VCaP (cell line): Measurements from ENCODE around the gene CNTNAP5.

Experiments
- H3K27ac ChIP-seq: fragments of 450-650 bp; 2 replicates; pipeline ENCODE4 v1.5.1; 2017
- TF ChIP-seq, protein P1 (sequence below): fragments of 450-650 bp; conservative IDR thresholded peaks from 2 replicates; pipeline ENCODE4 v1.5.1; 2017; ENCODE audit warnings: mild to moderate bottlenecking, moderate library complexity

The CNTNAP5 gene

DNA sequence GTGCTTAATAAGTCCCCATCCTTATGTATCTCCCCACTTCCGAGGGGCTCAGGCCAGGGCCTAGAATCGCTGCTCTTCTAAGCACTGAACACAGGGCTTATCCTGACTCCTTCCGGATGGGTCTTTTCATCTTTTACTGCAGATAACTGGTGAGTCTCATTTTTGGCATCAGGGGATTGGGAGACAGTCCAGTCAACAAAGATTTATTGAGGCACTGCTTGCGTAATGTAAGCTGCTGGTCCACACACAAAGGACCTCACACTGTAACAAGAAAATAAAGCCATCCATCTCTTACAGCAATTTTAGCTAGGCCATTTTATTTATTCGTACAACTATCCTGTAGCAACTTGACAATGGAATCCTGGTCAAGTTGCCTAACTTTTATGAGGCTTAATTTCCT lies 600.5 kb downstream of the CNTNAP5 start:
- no peak overlapping the region for H3K27ac ChIP-seq
- TF ChIP-seq, protein P1, sequence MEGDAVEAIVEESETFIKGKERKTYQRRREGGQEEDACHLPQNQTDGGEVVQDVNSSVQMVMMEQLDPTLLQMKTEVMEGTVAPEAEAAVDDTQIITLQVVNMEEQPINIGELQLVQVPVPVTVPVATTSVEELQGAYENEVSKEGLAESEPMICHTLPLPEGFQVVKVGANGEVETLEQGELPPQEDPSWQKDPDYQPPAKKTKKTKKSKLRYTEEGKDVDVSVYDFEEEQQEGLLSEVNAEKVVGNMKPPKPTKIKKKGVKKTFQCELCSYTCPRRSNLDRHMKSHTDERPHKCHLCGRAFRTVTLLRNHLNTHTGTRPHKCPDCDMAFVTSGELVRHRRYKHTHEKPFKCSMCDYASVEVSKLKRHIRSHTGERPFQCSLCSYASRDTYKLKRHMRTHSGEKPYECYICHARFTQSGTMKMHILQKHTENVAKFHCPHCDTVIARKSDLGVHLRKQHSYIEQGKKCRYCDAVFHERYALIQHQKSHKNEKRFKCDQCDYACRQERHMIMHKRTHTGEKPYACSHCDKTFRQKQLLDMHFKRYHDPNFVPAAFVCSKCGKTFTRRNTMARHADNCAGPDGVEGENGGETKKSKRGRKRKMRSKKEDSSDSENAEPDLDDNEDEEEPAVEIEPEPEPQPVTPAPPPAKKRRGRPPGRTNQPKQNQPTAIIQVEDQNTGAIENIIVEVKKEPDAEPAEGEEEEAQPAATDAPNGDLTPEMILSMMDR, result no peak

DNA sequence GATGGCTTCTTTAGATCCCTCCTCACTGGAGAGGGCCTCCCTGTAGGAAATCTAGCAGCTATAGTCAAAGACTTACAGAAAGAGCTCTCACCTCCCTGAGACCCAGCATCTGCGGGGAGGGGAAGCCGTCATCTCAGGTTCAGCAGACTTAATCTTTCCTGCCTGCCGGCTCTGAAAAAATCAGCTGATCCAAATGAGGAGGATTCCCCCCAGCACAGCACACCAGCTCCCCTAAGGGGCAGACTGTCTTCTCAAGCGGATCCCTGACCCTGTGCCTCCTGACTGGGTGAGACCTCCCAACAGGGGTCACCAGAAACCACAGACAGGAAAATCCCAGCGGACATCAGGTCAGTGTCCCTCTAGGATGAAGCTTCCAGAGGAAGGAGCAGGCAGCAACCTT lies 601.9 kb downstream of the CNTNAP5 start:
- no peak overlapping the region for H3K27ac ChIP-seq
- TF ChIP-seq, protein P1, result no peak

DNA sequence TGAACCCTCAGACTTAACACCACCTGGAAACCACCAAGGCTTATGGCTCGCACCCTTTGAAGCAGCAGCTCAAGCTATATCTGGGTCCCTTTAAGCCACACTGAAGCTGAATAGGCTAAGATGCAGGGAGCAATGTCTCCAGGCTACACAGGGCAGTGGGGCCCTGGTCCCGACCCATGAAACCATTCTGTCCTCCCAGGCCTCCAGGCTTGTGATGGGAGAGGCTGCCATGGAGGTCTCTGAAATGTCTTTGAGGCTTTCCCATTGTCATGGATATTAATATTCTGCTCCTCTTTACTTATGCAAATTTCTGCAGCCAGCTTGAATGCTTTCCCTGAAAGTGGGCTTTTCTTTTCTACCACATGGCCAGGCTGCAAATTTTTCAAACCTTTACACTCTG lies 608.7 kb downstream of the CNTNAP5 start:
- H3K27ac ChIP-seq, result no peak overlapping the region
- TF ChIP-seq, protein P1, result no peak

GRCh38 chr2:124639524-124639923 lies 614.4 kb downstream of the CNTNAP5 start:
- TF ChIP-seq, protein P1, result no peak
- H3K27ac ChIP-seq, result no peak overlapping the region

DNA sequence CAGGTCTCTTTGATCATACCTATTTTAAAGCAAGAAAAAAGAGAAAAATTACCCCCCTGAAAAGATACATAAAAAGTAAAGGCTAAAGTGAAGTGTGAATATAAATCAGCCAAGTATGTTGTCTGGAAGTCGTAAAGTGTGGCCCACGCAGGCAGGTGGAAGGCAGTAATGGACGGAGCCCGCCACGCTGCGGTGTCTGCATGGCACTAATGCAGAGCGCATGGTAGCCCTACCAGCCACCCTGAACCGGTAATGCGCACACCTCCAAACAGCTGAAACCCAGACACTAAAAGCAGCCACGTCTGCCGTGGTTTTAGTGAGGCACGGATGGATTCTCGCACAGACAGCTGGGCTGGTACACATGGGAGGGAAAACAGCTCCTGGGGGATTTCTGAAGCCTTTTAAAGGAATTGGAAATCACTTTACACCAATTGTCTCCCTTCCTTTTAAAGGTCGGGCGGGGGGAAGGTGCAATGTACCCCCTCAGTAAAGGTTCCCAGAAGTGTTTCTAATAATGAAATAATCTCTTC lies 615.2 kb downstream of the CNTNAP5 start:
- no peak overlapping the region for H3K27ac ChIP-seq
- TF ChIP-seq, protein P1, result no peak

- TF ChIP-seq, protein P1, result no peak
- H3K27ac ChIP-seq, result no peak overlapping the region
Measured at GRCh38 chr2:124646166-124646815, 621.2 kb downstream of the CNTNAP5 start.

GRCh38 chr2:124647245-124647644 lies 622.2 kb downstream of the CNTNAP5 start:
- TF ChIP-seq, protein P1, result no peak
- no peak overlapping the region for H3K27ac ChIP-seq
